D721Med (cell line): ENCODE data around the gene NLGN2.
"Not testable (repeated sequence)": the region's sequence is repeated elsewhere in the genome, so short reads cannot be mapped to it uniquely, and the experiment has no call there.

Experiments
- DNase-seq: peaks from one replicate; pipeline ENCODE4 v3.0.0; 2011; ENCODE audit warnings: low spot score; ENCODE audit not compliant: insufficient read length
- FAIRE-seq: peaks from 2 replicates; lab custom pipeline; 2011; peaks lifted over from hg19 to GRCh38; lab: Jason Lieb, UNC
- TF ChIP-seq, protein P1 (sequence below): IDR thresholded peaks from 2 replicates; pipeline ENCODE4 v1.5.1; 2012; ENCODE audit warnings: mild to moderate bottlenecking, control low read depth; ENCODE audit not compliant: insufficient read depth; ENCODE audit errors: missing control alignments

NLGN2 gene

GRCh38 chr17:7407485-7408251 lies at the start of gene NLGN2:
NLGN2 (plus strand) TSS chr17:7407845; CDS start chr17:7408256, 411 bp downstream.
- TF ChIP-seq, protein P1, sequence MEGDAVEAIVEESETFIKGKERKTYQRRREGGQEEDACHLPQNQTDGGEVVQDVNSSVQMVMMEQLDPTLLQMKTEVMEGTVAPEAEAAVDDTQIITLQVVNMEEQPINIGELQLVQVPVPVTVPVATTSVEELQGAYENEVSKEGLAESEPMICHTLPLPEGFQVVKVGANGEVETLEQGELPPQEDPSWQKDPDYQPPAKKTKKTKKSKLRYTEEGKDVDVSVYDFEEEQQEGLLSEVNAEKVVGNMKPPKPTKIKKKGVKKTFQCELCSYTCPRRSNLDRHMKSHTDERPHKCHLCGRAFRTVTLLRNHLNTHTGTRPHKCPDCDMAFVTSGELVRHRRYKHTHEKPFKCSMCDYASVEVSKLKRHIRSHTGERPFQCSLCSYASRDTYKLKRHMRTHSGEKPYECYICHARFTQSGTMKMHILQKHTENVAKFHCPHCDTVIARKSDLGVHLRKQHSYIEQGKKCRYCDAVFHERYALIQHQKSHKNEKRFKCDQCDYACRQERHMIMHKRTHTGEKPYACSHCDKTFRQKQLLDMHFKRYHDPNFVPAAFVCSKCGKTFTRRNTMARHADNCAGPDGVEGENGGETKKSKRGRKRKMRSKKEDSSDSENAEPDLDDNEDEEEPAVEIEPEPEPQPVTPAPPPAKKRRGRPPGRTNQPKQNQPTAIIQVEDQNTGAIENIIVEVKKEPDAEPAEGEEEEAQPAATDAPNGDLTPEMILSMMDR = no peak
- DNase-seq (no peak), FAIRE-seq (no peak)

- FAIRE-seq = no peak
- no peak for DNase-seq
- TF ChIP-seq, protein P1 = no peak
Measured at GRCh38 chr17:7361906-7362305, 45.7 kb upstream of the NLGN2 start.

DNA sequence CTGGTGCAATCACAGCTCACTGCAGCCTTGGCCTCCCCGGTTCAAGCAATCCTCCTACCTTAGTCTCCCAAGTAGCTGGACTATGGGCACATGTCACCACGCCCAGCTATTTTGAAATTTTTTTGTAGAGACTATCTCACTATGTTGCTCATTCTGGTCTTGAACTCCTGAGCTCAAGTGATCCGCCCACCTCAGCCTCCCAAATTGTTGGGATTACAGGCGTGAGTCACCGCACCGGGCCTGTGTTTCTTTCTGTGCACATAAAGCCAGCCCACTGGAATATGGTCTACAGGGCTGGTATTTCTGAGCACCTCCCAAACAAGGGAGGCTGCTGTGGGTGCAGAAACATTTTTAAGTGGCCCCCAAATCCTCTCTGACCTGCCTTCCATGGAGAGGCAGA lies 44.3 kb upstream of the NLGN2 start:
- DNase-seq (no peak), FAIRE-seq (no peak)
- TF ChIP-seq, protein P1 = no peak

- DNase-seq = not testable (repeated sequence)
- FAIRE-seq = peak; percentile 70
Measured at GRCh38 chr17:7365963-7366362, 41.7 kb upstream of the NLGN2 start.

DNA sequence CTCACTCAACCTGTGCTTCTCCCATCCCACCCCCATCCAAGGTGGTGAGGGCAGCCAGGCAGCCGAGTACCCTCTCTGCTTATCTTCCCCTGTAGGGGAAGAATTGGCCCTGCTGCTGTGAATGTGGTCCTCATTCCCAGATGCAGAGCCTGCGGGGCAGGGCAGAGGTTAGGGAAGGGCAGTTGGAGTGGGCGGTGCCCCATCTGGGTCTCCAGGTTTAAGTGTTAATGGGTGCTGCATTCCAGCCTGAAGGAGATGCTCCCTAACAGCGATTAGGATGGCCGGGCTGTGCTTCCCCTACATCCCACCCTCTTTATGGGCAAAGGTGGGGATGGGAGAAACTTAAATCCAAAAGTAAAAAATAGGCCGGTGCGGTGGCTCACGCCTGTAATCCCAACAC lies 40.6 kb upstream of the NLGN2 start:
- TF ChIP-seq, protein P1 = no peak
- no peak for FAIRE-seq
- DNase-seq = no peak

GRCh38 chr17:7367918-7368598 lies 39.6 kb upstream of the NLGN2 start:
- DNase-seq = no peak
- FAIRE-seq = no peak
- TF ChIP-seq, protein P1 = no peak

- not testable (repeated sequence) for DNase-seq, FAIRE-seq
Measured at GRCh38 chr17:7368599-7368994, 39.0 kb upstream of the NLGN2 start.

DNA sequence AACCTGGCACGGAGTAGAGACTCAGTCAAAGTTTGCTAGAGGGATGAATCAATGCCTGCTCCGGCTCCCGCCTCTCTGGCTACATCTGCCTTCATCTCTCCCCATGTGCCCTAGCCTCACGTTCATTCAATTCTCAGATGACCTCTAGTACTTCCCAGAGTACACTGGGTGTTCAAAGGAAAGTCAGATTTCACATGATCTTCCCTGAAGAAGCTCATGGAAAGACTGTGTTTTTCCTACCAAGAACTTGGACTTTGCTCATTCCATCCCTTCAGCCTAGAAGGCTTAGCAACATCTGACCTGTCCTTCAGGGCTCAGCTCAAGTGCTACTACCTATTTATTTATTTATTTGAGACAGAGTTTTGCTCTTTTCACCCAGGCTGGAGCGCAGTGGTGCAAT lies 37.8 kb upstream of the NLGN2 start:
- DNase-seq (no peak), FAIRE-seq (no peak)
- TF ChIP-seq, protein P1 = no peak
